GM08714 (cell line): ENCODE results near the gene CARMIL3.
"Not testable (repeated sequence)": the region's sequence is repeated elsewhere in the genome, so short reads cannot be mapped to it uniquely, and the experiment has no call there.

Experiments used
- H3K4me3 ChIP-seq: fragments of 200-500 bp; sonication (Bioruptor generic); 2 replicates; pipeline ENCODE4 v1.5.1; 2014; ENCODE audit warnings: mild to moderate bottlenecking, low read length, inconsistent platforms
- ZNF274 ChIP-seq: IDR thresholded peaks from 2 replicates; pipeline ENCODE4 v1.6.1; 2012; ENCODE audit warnings: mild to moderate bottlenecking, low read depth, low read length

The CARMIL3 gene

GRCh38 chr14:24098927-24099813 lies 47.4 kb downstream of the CARMIL3 start:
- no peak for TF ChIP-seq ZNF274
- H3K4me3 ChIP-seq, result no peak overlapping the region

- no peak for TF ChIP-seq ZNF274
- no peak overlapping the region for H3K4me3 ChIP-seq
Measured at GRCh38 chr14:24100197-24100981, 48.6 kb downstream of the CARMIL3 start.

GRCh38 chr14:24100982-24101494 lies 49.2 kb downstream of the CARMIL3 start:
- no peak overlapping the region for H3K4me3 ChIP-seq
- no peak for TF ChIP-seq ZNF274

GRCh38 chr14:24102357-24103048 lies 50.7 kb downstream of the CARMIL3 start:
- no peak for TF ChIP-seq ZNF274

GRCh38 chr14:24103451-24103850 lies 51.6 kb downstream of the CARMIL3 start:
- no peak for TF ChIP-seq ZNF274
- no peak overlapping the region for H3K4me3 ChIP-seq

More at GRCh38 chr14:24102357-24103048, 50.7 kb downstream of the CARMIL3 start:
- H3K4me3 ChIP-seq, result no peak overlapping the region

GRCh38 chr14:24105609-24106239 lies 53.9 kb downstream of the CARMIL3 start:
- H3K4me3 ChIP-seq, result not testable (repeated sequence)

- no peak for TF ChIP-seq ZNF274
- no peak overlapping the region for H3K4me3 ChIP-seq
Measured at GRCh38 chr14:24106672-24107271, 55.0 kb downstream of the CARMIL3 start.

- H3K4me3 ChIP-seq, result no peak overlapping the region
- no peak for TF ChIP-seq ZNF274
Measured at GRCh38 chr14:24108336-24108874, 56.6 kb downstream of the CARMIL3 start.

GRCh38 chr14:24110060-24110459 lies 58.3 kb downstream of the CARMIL3 start:
- no peak for TF ChIP-seq ZNF274
- no peak overlapping the region for H3K4me3 ChIP-seq

- TF ChIP-seq ZNF274, result no peak
- no peak overlapping the region for H3K4me3 ChIP-seq
Measured at GRCh38 chr14:24110523-24110922, 58.7 kb downstream of the CARMIL3 start.

- no peak for TF ChIP-seq ZNF274
- H3K4me3 ChIP-seq, result peak overlapping the region; percentile 64
Measured at GRCh38 chr14:24113379-24113800, 61.6 kb downstream of the CARMIL3 start.

GRCh38 chr14:24113801-24114531 lies 62.2 kb downstream of the CARMIL3 start:
- H3K4me3 ChIP-seq, result peak overlapping the region; percentile 64
- no peak for TF ChIP-seq ZNF274
